IPS-18a (cell line): ENCODE measurements around the gene PKIB.

Experiments used
- H3K27ac ChIP-seq: one replicate; pipeline ENCODE4 v1.5.1; 2013; ENCODE audit warnings: low read length
- H3K27me3 ChIP-seq: one replicate; pipeline ENCODE4 v1.6.1; 2013; ENCODE audit warnings: mild to moderate bottlenecking, low read length; ENCODE audit not compliant: control insufficient read depth, insufficient read depth
- H3K36me3 ChIP-seq: one replicate; pipeline ENCODE4 v1.6.1; 2013; ENCODE audit warnings: low read depth, low read length; ENCODE audit not compliant: control insufficient read depth
- H3K4me1 ChIP-seq: one replicate; pipeline ENCODE4 v1.6.1; 2013; ENCODE audit warnings: low read depth, low read length; ENCODE audit not compliant: control insufficient read depth
- H3K4me3 ChIP-seq: one replicate; pipeline ENCODE4 v1.5.1; 2013; ENCODE audit warnings: low read length
- H3K9ac ChIP-seq: one replicate; pipeline ENCODE4 v1.6.1; 2013; ENCODE audit warnings: mild to moderate bottlenecking, low read length, moderate library complexity
- H3K9me3 ChIP-seq: one replicate; pipeline ENCODE4 v1.6.1; 2013; ENCODE audit warnings: low read depth, low read length; ENCODE audit not compliant: control insufficient read depth

Gene PKIB

GRCh38 chr6:122772724-122773415, 162.7 kb downstream of the PKIB start:
- no peaks in the 10 kb centered on the region for H3K9me3 ChIP-seq
- peaks cover 6% of the 10 kb centered on the region for H3K4me1 ChIP-seq
- H3K27ac ChIP-seq = no peak overlapping the region
- no peak overlapping the region for H3K4me3 ChIP-seq
- H3K36me3 ChIP-seq = no peaks in the 10 kb centered on the region
- H3K27me3 ChIP-seq = no peaks in the 10 kb centered on the region
- no peak overlapping the region for H3K9ac ChIP-seq
